GM12892 (cell line): ENCODE results near the gene PPM1M.

Experiments
- POLR2A ChIP-seq: IDR thresholded peaks from 2 replicates; pipeline ENCODE4 v1.6.1; 2011; ENCODE audit warnings: low read depth, low read length, control low read depth
- POLR2AphosphoS5 ChIP-seq: IDR thresholded peaks from 2 replicates; pipeline ENCODE4 v1.6.1; 2011; ENCODE audit warnings: low read depth, low read length, control low read depth

GRCh38 chr3:52222319-52223221 lies 23.0 kb upstream of the PPM1M start:
- TF ChIP-seq POLR2A (no peak), POLR2AphosphoS5 (no peak)
